Cardiac muscle cell (in vitro differentiated cells and primary cell): Measurements from ENCODE around the gene CAP2. TPM values are rescaled to one million over a fixed set of nuclear protein-coding genes. Genes with fewer than 3 reads are reported as not detected.
A peak's percentile ranks its signal among the peaks of the same experiment; 100 is the strongest.

ENCODE experiments used
- DNase-seq, 2 donors: peaks; one replicate each; pipeline versions ENCODE4 v3.0.0 to v3.0.0-alpha.2; 2010 to 2017; ENCODE audit warnings: low read depth in 1 of 2, low spot score in 1 of 2
- H3K27ac ChIP-seq: fragments of 200-600 bp; sonication (generic); 2 replicates; pipeline ENCODE4 v1.5.1; 2016
- H3K27me3 ChIP-seq: fragments of 200-600 bp; sonication (generic); 2 replicates; pipeline ENCODE4 v1.6.0; 2016; ENCODE audit warnings: control low read depth
- H3K36me3 ChIP-seq: fragments of 200-600 bp; sonication (generic); 2 replicates; pipeline ENCODE4 v1.5.1; 2016; ENCODE audit warnings: control low read depth
- H3K4me1 ChIP-seq: fragments of 200-600 bp; sonication (generic); 2 replicates; pipeline ENCODE4 v1.8.1; 2017; ENCODE audit warnings: low read depth, mild to moderate bottlenecking, mixed run types
- H3K4me3 ChIP-seq: fragments of 200-600 bp; sonication (generic); 2 replicates; pipeline ENCODE4 v1.5.1; 2016; ENCODE audit warnings: mild to moderate bottlenecking
- H3K9me3 ChIP-seq: fragments of 200-600 bp; sonication (generic); 2 replicates; pipeline ENCODE4 v1.5.1; 2017; ENCODE audit warnings: low read depth, mild to moderate bottlenecking, control low read depth
- CTCF ChIP-seq: IDR thresholded peaks from 2 replicates; pipeline ENCODE4 v1.5.1; 2012; ENCODE audit warnings: low read depth, mild to moderate bottlenecking, low read length
- polyA plus RNA-seq: library from polyadenylated mRNA; unstranded; fragments of >200 nt; fragmentation: Nextera tagmentation; extraction: Ambion mirVana; gene quantifications from 2 replicates; pipeline ENCODE4 v1.2.1, GENCODE V29; 2016
- total RNA-seq: library from RNA; depleted of rRNA; stranded (reverse); fragments of >200 nt; gene quantifications from 2 replicates; pipeline ENCODE4 v1.2.3, GENCODE V29; 2016

CAP2 gene
- total and polyA plus RNA-seq, 2 experiments from 2014 or later, result 95.7 to 262 TPM

DNA sequence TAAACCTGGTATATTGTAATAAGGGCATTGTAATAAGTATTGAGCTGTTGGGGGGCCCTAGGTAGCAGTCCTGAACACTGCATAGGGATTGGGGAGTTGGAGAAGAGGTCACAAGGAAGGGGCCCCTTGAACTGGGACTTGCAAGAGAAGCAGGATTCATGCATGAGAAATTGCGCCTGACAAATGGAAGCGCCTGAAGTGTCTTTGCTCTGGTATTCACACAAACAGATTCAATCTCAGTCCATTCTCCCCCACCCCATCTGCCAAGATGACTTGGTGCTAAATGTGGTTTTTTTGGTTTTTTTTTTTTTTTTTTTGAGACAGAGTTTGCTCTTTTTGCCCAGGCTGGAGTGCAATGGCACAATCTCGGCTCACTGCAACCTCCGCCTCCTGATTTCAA is 87.1 kb downstream of the CAP2 start:
- no peak for TF ChIP-seq CTCF
- Histone ChIP-seq H3K27me3 (no peaks in the 10 kb centered on the region), H3K4me3 (no peak overlapping the region), H3K9me3 (no peaks in the 10 kb centered on the region), H3K27ac (peak overlapping the region; percentile 54), H3K36me3 (no peaks in the 10 kb centered on the region), H3K4me1 (peaks cover 27% of the 10 kb centered on the region)
- no peak for DNase-seq

GRCh38 chr6:17482711-17483110 is 89.3 kb downstream of the CAP2 start:
- no peak for DNase-seq
- H3K4me1 ChIP-seq, result peaks cover 22% of the 10 kb centered on the region
- no peaks in the 10 kb centered on the region for H3K27me3 ChIP-seq
- H3K27ac ChIP-seq, result peak overlapping the region; percentile 92
- no peak overlapping the region for H3K4me3 ChIP-seq
- peaks cover 2% of the 10 kb centered on the region for H3K36me3 ChIP-seq
- TF ChIP-seq CTCF, result no peak
- H3K9me3 ChIP-seq, result no peaks in the 10 kb centered on the region

DNA sequence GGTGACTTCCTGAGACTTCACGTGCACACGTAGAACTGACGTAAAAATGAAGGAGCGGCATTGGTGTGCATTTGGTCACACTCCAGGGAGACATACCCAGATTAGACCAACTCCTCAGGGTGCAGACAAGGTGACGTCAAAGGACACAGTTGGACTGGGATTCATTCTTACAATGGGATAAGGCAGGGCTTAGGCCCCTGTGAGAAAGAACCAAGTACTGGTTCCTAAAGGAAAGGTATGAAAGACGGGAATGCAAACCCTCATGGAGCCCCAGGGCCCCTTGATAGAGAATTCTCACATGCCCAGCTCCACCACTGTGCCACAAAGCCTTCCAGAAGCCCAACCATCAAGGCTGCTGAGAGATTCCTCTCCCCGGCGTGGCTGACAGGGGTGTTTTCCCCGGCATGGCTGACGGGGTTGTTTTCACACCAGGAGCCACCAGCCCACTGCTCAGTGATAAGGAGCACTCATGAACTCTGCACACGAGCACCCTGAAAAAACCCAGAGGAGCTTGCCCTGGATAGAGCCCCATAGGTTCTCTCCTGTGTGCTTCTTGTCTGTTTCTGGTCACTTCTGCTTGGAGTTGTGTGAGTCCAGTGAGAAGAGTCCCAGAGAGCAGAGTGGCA is 90.1 kb downstream of the CAP2 start:
- TF ChIP-seq CTCF, result no peak
- Histone ChIP-seq H3K4me3 (no peak overlapping the region), H3K36me3 (peaks cover 2% of the 10 kb centered on the region), H3K9me3 (no peaks in the 10 kb centered on the region), H3K27me3 (no peaks in the 10 kb centered on the region), H3K27ac (peak overlapping the region; percentile 92), H3K4me1 (peaks cover 20% of the 10 kb centered on the region)
- peak in 1 of 2 donors; percentile 67 for DNase-seq

- Histone ChIP-seq H3K4me1 (peaks cover 18% of the 10 kb centered on the region), H3K27ac (peak overlapping the region; percentile 92), H3K36me3 (peaks cover 2% of the 10 kb centered on the region), H3K9me3 (no peaks in the 10 kb centered on the region), H3K4me3 (no peak overlapping the region), H3K27me3 (no peaks in the 10 kb centered on the region)
- peak in 1 of 2 donors; percentile 23 for DNase-seq
- no peak for TF ChIP-seq CTCF
These were observed 90.9 kb downstream of the CAP2 start for GRCh38 chr6:17484201-17484849.

DNA sequence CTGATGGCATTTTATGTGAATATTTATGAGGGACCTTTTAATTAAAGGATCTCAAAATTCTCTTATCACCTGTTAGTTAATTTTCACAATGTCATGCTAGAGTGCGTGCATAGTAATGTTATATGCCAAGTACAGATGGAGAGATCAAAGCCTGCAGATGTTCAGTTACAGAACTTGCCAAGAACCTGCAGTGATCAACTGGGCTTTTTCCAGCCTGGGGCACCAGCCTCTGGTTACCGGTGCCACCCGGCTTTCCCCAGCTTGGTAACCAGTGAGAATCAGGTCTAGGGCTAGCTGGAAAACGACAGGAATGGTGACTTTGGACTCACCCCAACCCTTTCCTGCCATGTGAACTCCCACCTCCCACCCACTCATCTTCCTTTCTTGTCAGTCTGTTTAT is 91.8 kb downstream of the CAP2 start:
- Histone ChIP-seq H3K36me3 (peaks cover 2% of the 10 kb centered on the region), H3K4me1 (peaks cover 18% of the 10 kb centered on the region), H3K9me3 (no peaks in the 10 kb centered on the region), H3K27ac (peak overlapping the region; percentile 92), H3K27me3 (no peaks in the 10 kb centered on the region), H3K4me3 (no peak overlapping the region)
- DNase-seq, result no peak
- TF ChIP-seq CTCF, result no peak
